Upper lobe of left lung (tissue), 6 donors: ENCODE data around the gene PPDPF. TPM values are rescaled to one million over a fixed set of nuclear protein-coding genes. Genes with fewer than 3 reads are reported as not detected.

ENCODE experiments used
- ATAC-seq, 2 donors: fragments of 200-7000 bp; cut with Tn5 transposase; one replicate each; pipeline ENCODE4 v1.9.1; 2022; ENCODE audit warnings: mild to moderate bottlenecking in 2 of 2, moderate library complexity in 2 of 2; ENCODE audit not compliant: low FRiP score in 2 of 2
- DNase-seq, 2 donors: peaks; one replicate each; pipeline ENCODE4 v3.0.0-alpha.2; 2019 to 2020
- H3K27ac ChIP-seq, 4 donors: fragments of 200-600 bp; sonication (generic); one replicate each; pipeline ENCODE4 v1.5.1; 2016 to 2019
- H3K27me3 ChIP-seq, 4 donors: fragments of 200-600 bp; sonication (generic); one replicate each; pipeline ENCODE4 v1.5.1; 2017 to 2019
- H3K36me3 ChIP-seq, 4 donors: fragments of 200-600 bp; sonication (generic); one replicate each; pipeline ENCODE4 v1.5.1; 2016 to 2019
- H3K4me1 ChIP-seq, 4 donors: fragments of 200-600 bp; sonication (generic); one replicate each; pipeline ENCODE4 v1.5.1; 2018 to 2019
- H3K4me3 ChIP-seq, 4 donors: fragments of 200-600 bp; sonication (generic); one replicate each; pipeline ENCODE4 v1.5.1; 2017 to 2019; ENCODE audit warnings: mild to moderate bottlenecking in 2 of 4, moderate library complexity in 1 of 4
- H3K9me3 ChIP-seq, 4 donors: fragments of 200-600 bp; sonication (generic); one replicate each; pipeline ENCODE4 v1.5.1; 2018 to 2019
- EP300 ChIP-seq, 4 donors: sonication (generic); formaldehyde crosslinking; IDR thresholded peaks; one replicate each; pipeline ENCODE4 v1.5.1; 2017; ENCODE audit warnings: antibody characterized with exemption in 4 of 4, control low read depth in 2 of 4
- POLR2A ChIP-seq, 4 donors: fragments of 450-650 bp; IDR thresholded peaks; one replicate each; pipeline ENCODE4 v1.5.1; 2016 to 2017; ENCODE audit warnings: antibody characterized with exemption in 4 of 4, mild to moderate bottlenecking in 2 of 4
- POLR2AphosphoS5 ChIP-seq, 2 donors: sonication (generic); formaldehyde crosslinking; IDR thresholded peaks; one replicate each; pipeline ENCODE4 v1.5.1; 2017; ENCODE audit warnings: antibody characterized with exemption in 2 of 2
- WGBS, 2 donors: methylation state at CpG; one replicate each; pipeline ENCODE4 v1.1.5; 2017 to 2018; 5-methylcytosine and 5-hydroxymethylcytosine counted together
- total RNA-seq, 6 donors: library from RNA; depleted of rRNA in 4 of 6; stranded (reverse); fragments of >200 nt in 4 of 6; gene quantifications; one replicate each; pipeline versions ENCODE4 v1.1.0 to v1.2.1, GENCODE V29; 2016 to 2021
- TF ChIP-seq, protein P1 (sequence below), 6 experiments: fragments of 450-650 bp in 4 of 6; fragments of 200-600 bp in 2 of 6; sonication (generic) in 2 of 6; IDR thresholded peaks; one replicate each; pipeline ENCODE4 v1.5.1; 2016 to 2019; ENCODE audit warnings: antibody characterized with exemption in 6 of 6
- donor health status: DM: no; HTN: no; CAD: no; lungs with moderate emphysema.
- donor health status: DM: no; HTN: yes; CAD: no; lungs with severe emphysema.

The PPDPF gene
- total RNA-seq, 6 donors from 2014 or later: 91.1 to 468 (median 416) TPM

GRCh38 chr20:63564036-63564810 is 43.7 kb downstream of the PPDPF start:
- 95 to 97% methylated on average over 11 to 47 of the region's 62 CpGs for WGBS, 2 donors
- Histone ChIP-seq H3K27me3 (no peaks in the 10 kb centered on the region), H3K36me3 (peaks cover 38 to 84% (median 65%) of the 10 kb centered on the region in 4 donors), H3K9me3 (no peaks in the 10 kb centered on the region), H3K4me1 (peaks cover 0 to 25% (median 15%) of the 10 kb centered on the region in 4 donors), H3K27ac (no peak overlapping the region), H3K4me3 (no peak overlapping the region)
- TF ChIP-seq EP300 (IDR thresholded peaks at IDR 0.05) (no peak), POLR2A (IDR thresholded peaks at IDR 0.05) (no peak), POLR2AphosphoS5 (IDR thresholded peaks at IDR 0.05) (no peak)
- TF ChIP-seq, protein P1, sequence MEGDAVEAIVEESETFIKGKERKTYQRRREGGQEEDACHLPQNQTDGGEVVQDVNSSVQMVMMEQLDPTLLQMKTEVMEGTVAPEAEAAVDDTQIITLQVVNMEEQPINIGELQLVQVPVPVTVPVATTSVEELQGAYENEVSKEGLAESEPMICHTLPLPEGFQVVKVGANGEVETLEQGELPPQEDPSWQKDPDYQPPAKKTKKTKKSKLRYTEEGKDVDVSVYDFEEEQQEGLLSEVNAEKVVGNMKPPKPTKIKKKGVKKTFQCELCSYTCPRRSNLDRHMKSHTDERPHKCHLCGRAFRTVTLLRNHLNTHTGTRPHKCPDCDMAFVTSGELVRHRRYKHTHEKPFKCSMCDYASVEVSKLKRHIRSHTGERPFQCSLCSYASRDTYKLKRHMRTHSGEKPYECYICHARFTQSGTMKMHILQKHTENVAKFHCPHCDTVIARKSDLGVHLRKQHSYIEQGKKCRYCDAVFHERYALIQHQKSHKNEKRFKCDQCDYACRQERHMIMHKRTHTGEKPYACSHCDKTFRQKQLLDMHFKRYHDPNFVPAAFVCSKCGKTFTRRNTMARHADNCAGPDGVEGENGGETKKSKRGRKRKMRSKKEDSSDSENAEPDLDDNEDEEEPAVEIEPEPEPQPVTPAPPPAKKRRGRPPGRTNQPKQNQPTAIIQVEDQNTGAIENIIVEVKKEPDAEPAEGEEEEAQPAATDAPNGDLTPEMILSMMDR (IDR thresholded peaks at IDR 0.05): no peak
- no peak for ATAC-seq
- DNase-seq: peak in 1 of 2 donors; percentile 81

DNA sequence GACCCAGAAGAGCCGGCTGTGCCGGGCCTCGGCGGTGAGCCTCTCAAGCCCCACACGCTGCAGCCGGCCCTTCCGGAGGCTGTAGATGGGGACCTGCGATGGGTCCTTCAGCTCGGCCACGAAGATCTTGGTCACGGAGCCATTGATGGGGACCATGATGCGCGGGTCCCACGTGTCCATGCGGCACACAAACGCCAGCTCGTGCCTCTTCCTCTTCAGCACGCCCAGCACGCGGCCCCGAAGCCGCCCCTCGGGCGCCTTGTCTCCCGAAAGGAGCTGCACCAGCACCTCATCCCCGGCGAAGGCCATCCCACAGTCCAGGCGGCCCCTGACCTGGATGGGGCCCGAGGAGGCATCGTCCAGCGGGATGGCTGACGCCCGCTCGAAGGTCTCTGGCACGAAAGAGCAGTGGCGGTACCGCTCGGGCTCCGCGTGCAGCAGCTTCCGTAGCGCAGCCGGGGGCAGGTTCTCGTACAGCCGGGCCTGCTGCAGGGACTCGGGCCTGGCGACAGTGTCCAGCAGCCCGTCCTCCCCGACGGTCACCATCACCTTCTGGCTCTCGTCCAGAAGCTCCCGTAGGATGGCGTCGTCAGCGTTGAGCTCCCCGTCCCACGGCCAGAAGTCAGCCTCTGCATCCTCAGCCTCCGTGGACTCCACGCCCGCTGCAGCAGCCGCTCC is 44.6 kb downstream of the PPDPF start:
- Histone ChIP-seq H3K27ac (no peak overlapping the region), H3K9me3 (no peaks in the 10 kb centered on the region), H3K36me3 (peaks cover 34 to 78% (median 60%) of the 10 kb centered on the region in 4 donors), H3K4me3 (no peak overlapping the region), H3K4me1 (peaks cover 0 to 29% (median 17%) of the 10 kb centered on the region in 4 donors), H3K27me3 (no peaks in the 10 kb centered on the region)
- ATAC-seq: no peak
- no peak for TF ChIP-seq POLR2AphosphoS5 (IDR thresholded peaks at IDR 0.05)
- no peak for TF ChIP-seq POLR2A (IDR thresholded peaks at IDR 0.05)
- TF ChIP-seq, protein P1 (IDR thresholded peaks at IDR 0.05): no peak
- TF ChIP-seq EP300 (IDR thresholded peaks at IDR 0.05): no peak
- 97% methylated on average over 42 to 61 of the region's 61 CpGs for WGBS, 2 donors
- DNase-seq: peak in 1 of 2 donors; percentile 85

DNA sequence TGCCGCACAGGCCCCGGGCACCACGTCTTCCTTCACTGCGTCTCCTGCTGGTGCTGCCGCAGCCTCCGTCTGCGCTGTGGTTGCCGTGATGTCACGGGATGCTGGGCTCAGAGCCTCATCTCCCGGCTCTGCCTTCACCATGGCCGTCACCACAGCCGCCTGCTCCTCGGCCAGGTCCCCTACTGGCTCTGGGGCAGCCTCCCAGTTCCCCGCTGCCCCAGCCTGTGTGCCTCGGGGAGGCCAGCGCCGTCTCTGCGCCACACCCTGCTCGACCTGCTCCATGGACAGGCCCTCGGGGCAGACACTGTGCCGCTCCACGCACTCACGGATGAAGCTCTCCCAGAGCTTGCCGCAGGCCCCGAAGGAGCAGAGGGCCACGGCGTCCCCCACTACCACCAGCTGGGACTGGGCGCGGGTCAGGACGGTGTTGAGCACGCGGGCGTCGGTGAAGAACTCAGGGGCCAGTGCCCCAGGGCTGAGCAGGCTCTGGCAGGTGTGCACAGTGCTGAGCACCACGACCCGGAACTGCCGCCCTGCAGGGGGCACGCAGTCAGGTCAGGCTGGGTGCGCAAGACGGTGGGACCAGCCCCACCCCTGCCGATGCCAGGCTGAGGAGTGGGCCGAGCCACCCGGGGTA is 45.3 kb downstream of the PPDPF start:
- no peak overlapping the region for H3K27ac ChIP-seq
- ATAC-seq: no peak
- peaks cover 29 to 75% (median 54%) of the 10 kb centered on the region in 4 donors for H3K36me3 ChIP-seq
- peak in 1 of 2 donors; percentile 78 for DNase-seq
- no peaks in the 10 kb centered on the region for H3K9me3 ChIP-seq
- no peak overlapping the region for H3K4me3 ChIP-seq
- WGBS, 2 donors: 95 to 97% methylated on average over 22 to 38 of the region's 43 CpGs
- TF ChIP-seq POLR2AphosphoS5 (IDR thresholded peaks at IDR 0.05) (no peak), EP300 (IDR thresholded peaks at IDR 0.05) (no peak), POLR2A (IDR thresholded peaks at IDR 0.05) (no peak)
- TF ChIP-seq, protein P1 (IDR thresholded peaks at IDR 0.05): no peak
- H3K4me1 ChIP-seq: peaks cover 0 to 29% (median 17%) of the 10 kb centered on the region in 4 donors
- H3K27me3 ChIP-seq: no peaks in the 10 kb centered on the region

DNA sequence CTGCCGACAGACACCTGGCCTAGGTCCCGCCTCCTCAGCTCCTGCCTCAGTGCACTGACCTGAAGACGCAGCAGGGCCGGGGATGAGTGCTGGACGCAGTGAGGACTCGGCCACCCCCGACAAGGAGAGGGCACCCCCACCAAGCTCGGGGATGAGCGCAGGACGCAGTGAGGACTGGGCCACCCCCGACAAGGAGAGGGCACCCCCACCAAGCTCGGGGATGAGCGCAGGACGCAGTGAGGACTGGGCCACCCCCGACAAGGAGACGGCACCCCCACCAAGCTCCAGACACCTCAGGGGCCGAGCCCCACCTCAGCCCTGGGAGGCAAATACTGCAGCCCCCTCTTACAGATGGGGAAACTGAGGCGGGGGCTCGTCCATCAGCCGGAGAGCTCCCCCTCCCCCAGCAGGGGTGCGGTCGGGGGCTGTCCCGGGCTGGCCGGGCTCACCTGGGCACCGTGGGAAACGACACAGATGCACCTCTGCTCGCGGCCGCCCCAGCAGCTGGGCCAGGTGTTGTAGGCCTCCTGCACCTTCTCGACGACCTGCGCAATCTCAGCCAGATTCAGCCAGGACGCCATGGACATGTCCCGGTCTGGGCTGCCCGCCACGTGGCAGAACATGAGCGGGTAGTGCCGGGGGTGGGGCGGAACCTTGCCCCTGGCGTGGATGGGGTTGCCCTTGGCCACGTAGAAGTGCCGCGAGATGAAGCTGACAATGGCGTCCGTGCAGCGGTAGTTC is 46.0 kb downstream of the PPDPF start:
- peaks cover 0 to 29% (median 17%) of the 10 kb centered on the region in 4 donors for H3K4me1 ChIP-seq
- peaks cover 29 to 68% (median 47%) of the 10 kb centered on the region in 4 donors for H3K36me3 ChIP-seq
- H3K27ac ChIP-seq: peak overlapping the region in 1 of 4 donors; percentile 74
- DNase-seq (peak in 1 of 2 donors; percentile 80), ATAC-seq (no peak)
- WGBS, 2 donors: 92 to 96% methylated on average over 14 to 46 of the region's 46 CpGs
- no peaks in the 10 kb centered on the region for H3K27me3 ChIP-seq
- no peak for TF ChIP-seq POLR2A (IDR thresholded peaks at IDR 0.05)
- TF ChIP-seq, protein P1 (IDR thresholded peaks at IDR 0.05): no peak
- H3K9me3 ChIP-seq: no peaks in the 10 kb centered on the region
- H3K4me3 ChIP-seq: no peak overlapping the region
